SH-SY5Y (cell line): ENCODE results near the gene POLD4.

ENCODE experiments used
- GATA2 ChIP-seq: IDR thresholded peaks from 2 replicates; pipeline ENCODE4 v1.6.1; 2011; ENCODE audit warnings: mild to moderate bottlenecking, low read depth, low read length
- GATA3 ChIP-seq: IDR thresholded peaks from 2 replicates; pipeline ENCODE4 v1.6.1; 2011; ENCODE audit warnings: low read depth, mild to moderate bottlenecking, low read length, moderate library complexity

DNA sequence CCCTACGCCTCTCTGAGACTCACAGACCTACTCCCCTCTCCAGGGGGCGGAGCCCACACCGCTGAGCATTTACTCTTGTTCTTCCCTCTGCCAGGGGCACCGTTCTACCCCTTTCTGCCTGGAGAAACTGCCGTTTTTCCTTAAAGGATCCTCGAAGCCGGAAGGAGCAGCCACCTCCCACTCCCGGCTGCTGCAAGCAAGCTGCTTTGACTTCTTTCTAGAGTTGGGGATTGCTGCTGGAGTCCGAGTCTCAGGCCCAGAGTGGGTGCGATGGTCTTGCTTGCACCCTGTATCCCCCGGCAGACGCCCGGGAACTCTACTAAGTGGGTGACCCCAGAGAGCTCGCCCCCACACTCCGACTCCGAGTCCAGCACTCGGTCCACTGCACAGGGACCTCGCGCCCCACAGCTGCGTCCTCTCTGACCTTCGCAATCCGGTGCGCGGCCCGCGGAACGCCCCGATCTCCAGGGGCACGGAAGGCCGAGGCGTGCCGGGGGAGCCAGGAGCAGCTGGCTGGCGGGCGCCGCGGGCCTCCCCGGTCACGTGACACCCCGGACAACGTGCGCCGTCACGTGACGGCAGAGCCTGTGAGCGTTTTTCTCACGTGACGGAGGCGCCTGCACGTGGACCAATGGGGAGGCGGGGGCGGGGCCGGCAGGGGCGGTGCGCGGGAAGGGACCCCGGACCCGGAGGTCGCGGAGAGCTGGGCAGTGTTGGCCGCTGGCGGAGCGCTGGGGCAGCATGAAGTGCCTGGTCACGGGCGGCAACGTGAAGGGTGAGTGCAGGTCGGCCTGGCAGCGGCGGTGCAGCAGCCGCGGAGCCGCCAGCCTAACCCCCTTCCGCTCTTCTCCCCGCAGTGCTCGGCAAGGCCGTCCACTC is 38.2 kb upstream of the POLD4 start, which contains the start of gene RAD9A:
- TF ChIP-seq GATA2, result no peak
- TF ChIP-seq GATA3, result no peak
